IPS-NIHi7 (cell line): ENCODE results near the gene TUBA8.
A peak's percentile ranks its signal among the peaks of the same experiment; 100 is the strongest.
"Not testable (repeated sequence)": the region's sequence is repeated elsewhere in the genome, so short reads cannot be mapped to it uniquely, and the experiment has no call there.

Source experiments
- DNase-seq: peaks from one replicate; pipeline ENCODE4 v3.0.0; 2012; ENCODE audit warnings: mixed read lengths; ENCODE audit errors: extremely low spot score

TUBA8 gene

GRCh38 chr22:18077639-18078328 is 32.8 kb upstream of the TUBA8 start, which contains the start of gene PEX26:
Gene PEX26, plus strand, starts transcription at chr22:18077990. Its CDS starts 387 bp downstream, at chr22:18078377.
- peak; percentile 96 for DNase-seq

- peak; percentile 36 for DNase-seq
Measured at GRCh38 chr22:18078329-18079041, 32.1 kb upstream of the TUBA8 start.

GRCh38 chr22:18079706-18080233 is 30.8 kb upstream of the TUBA8 start:
- DNase-seq: no peak

- DNase-seq: no peak
Measured at GRCh38 chr22:18081416-18081815, 29.2 kb upstream of the TUBA8 start.

GRCh38 chr22:18082467-18082866 is 28.1 kb upstream of the TUBA8 start:
- no peak for DNase-seq

GRCh38 chr22:18083406-18083805 is 27.2 kb upstream of the TUBA8 start:
- no peak for DNase-seq

- DNase-seq: no peak
Measured at GRCh38 chr22:18085188-18085587, 25.4 kb upstream of the TUBA8 start.

- DNase-seq: no peak
Measured at GRCh38 chr22:18087350-18087855, 23.2 kb upstream of the TUBA8 start.

- DNase-seq: no peak
Measured at GRCh38 chr22:18088825-18089568, 21.6 kb upstream of the TUBA8 start.

GRCh38 chr22:18090286-18090685 is 20.3 kb upstream of the TUBA8 start:
- DNase-seq: no peak

- no peak for DNase-seq
Measured at GRCh38 chr22:18091478-18091877, 19.1 kb upstream of the TUBA8 start.

- no peak for DNase-seq
Measured at GRCh38 chr22:18091916-18092526, 18.6 kb upstream of the TUBA8 start.

- no peak for DNase-seq
Measured at GRCh38 chr22:18093661-18094060, 16.9 kb upstream of the TUBA8 start.

GRCh38 chr22:18095101-18095805 is 15.4 kb upstream of the TUBA8 start:
- DNase-seq: no peak

- no peak for DNase-seq
Measured at GRCh38 chr22:18096823-18097222, 13.8 kb upstream of the TUBA8 start.

GRCh38 chr22:18100781-18101180 is 9.8 kb upstream of the TUBA8 start:
- DNase-seq: no peak

- no peak for DNase-seq
Measured at GRCh38 chr22:18101536-18101935, 9.1 kb upstream of the TUBA8 start.

GRCh38 chr22:18103527-18104269 is 6.9 kb upstream of the TUBA8 start:
- no peak for DNase-seq

GRCh38 chr22:18104566-18104965 is 6.0 kb upstream of the TUBA8 start:
- DNase-seq: no peak

- not testable (repeated sequence) for DNase-seq
Measured at GRCh38 chr22:18105981-18106380, 4.6 kb upstream of the TUBA8 start.
